GM12878 (cell line): ENCODE measurements around the gene REXO1. TPM values are rescaled to one million over a fixed set of nuclear protein-coding genes. Genes with fewer than 3 reads are reported as not detected.

Experiments used
- ATAC-seq: fragments of 200-7000 bp; cut with Tn5 transposase; 3 replicates; pipeline ENCODE4 v1.9.1; 2020; ENCODE audit warnings: mild to moderate bottlenecking, moderate library complexity
- BruUV-seq: library from RNA; stranded (reverse); fragments of 400-500 nt; replicated peaks from 2 replicates; lab custom pipeline; 2021; lab: Mats Ljungman, UMichigan
- CTCF ChIA-PET: fragments of 300-600 bp; sonication (Branson Sonifier 250); formaldehyde crosslinking; extraction: SDS; loops from one replicate; lab custom pipeline; 2021; ENCODE audit warnings: inconsistent platforms; lab: Yijun Ruan, JAX
- POLR2A ChIA-PET: fragments of 350-600 bp; formaldehyde crosslinking; extraction: SDS; loops from one replicate; lab custom pipeline; 2021; ENCODE audit warnings: inconsistent platforms; lab: Charles Lee
- RAD21 ChIA-PET: fragments of 300-600 bp; sonication (Branson Sonifier 250); formaldehyde crosslinking; loops from one replicate; lab custom pipeline; 2023; ENCODE audit warnings: antibody characterized with exemption; ENCODE audit not compliant: unreplicated experiment; lab: Charles Lee
- SMC1A ChIA-PET: fragments of 300-600 bp; sonication (Branson Sonifier 250); formaldehyde crosslinking; loops from one replicate; lab custom pipeline; 2023; ENCODE audit not compliant: unreplicated experiment, uncharacterized antibody; lab: Charles Lee
- DNase-seq: peaks from one replicate; pipeline ENCODE4 v3.0.0-alpha.2; 2011; ENCODE audit warnings: low read depth, low spot score
- FAIRE-seq: peaks from 3 replicates; lab custom pipeline; 2011; peaks lifted over from hg19 to GRCh38; lab: Jason Lieb, UNC
- H2AFZ ChIP-seq: 2 replicates; pipeline ENCODE4 v1.6.0; 2011; ENCODE audit warnings: low read depth, low read length, control low read depth; ENCODE audit not compliant: control insufficient read depth
- H3K27ac ChIP-seq: 2 replicates; pipeline ENCODE4 v1.5.1; 2011; ENCODE audit warnings: control low read depth; ENCODE audit not compliant: control insufficient read depth, insufficient read depth
- H3K27me3 ChIP-seq, 2 experiments: replicated peaks in 1 of 2; 2 replicates each; pipeline versions ENCODE4 v1.6.0 to v1.6.1; 2011; ENCODE audit warnings: low read length in 1 of 2; ENCODE audit not compliant: control insufficient read depth in 2 of 2, insufficient read depth in 2 of 2
- H3K36me3 ChIP-seq, 2 experiments: 2 replicates each; pipeline ENCODE4 v1.5.1; 2011; ENCODE audit warnings: low read length in 1 of 2; ENCODE audit not compliant: control insufficient read depth in 2 of 2, insufficient read depth in 2 of 2
- H3K4me1 ChIP-seq: 2 replicates; pipeline ENCODE4 v1.6.1; 2011; ENCODE audit warnings: mild to moderate bottlenecking, low read length, moderate library complexity, mixed read lengths; ENCODE audit not compliant: control insufficient read depth, insufficient read depth
- H3K4me2 ChIP-seq: 2 replicates; pipeline ENCODE4 v1.6.0; 2011; ENCODE audit warnings: control low read depth; ENCODE audit not compliant: control insufficient read depth, insufficient read depth
- H3K4me3 ChIP-seq: fragments of 200-600 bp; sonication (generic); 2 replicates; pipeline ENCODE4 v1.5.1; 2016
- H3K79me2 ChIP-seq: 2 replicates; pipeline ENCODE4 v1.6.0; 2011; ENCODE audit warnings: low read length; ENCODE audit not compliant: control insufficient read depth, insufficient read depth
- H3K9ac ChIP-seq: 2 replicates; pipeline ENCODE4 v1.8.0; 2011; ENCODE audit warnings: low read length, control low read depth, mixed read lengths; ENCODE audit not compliant: control insufficient read depth, insufficient read depth
- H3K9me3 ChIP-seq: replicated peaks from 3 replicates; pipeline ENCODE4 v1.5.1; 2011; ENCODE audit warnings: mild to moderate bottlenecking, low read length; ENCODE audit not compliant: control insufficient read depth, insufficient read depth
- H4K20me1 ChIP-seq: 2 replicates; pipeline ENCODE4 v1.6.0; 2011; ENCODE audit not compliant: control insufficient read depth, insufficient read depth
- BACH1 ChIP-seq: fragments of 450-650 bp; IDR thresholded peaks from 2 replicates; pipeline ENCODE4 v1.6.1; 2017; ENCODE audit warnings: mild to moderate bottlenecking, borderline replicate concordance
- CBX3 ChIP-seq: fragments of 200-600 bp; sonication (generic); IDR thresholded peaks from 2 replicates; pipeline ENCODE4 v1.6.1; 2016; ENCODE audit warnings: low read depth, borderline replicate concordance
- CBX5 ChIP-seq: sonication (generic); IDR thresholded peaks from 2 replicates; pipeline ENCODE4 v1.6.1; 2016; ENCODE audit warnings: low read depth, moderate library complexity, mild to moderate bottlenecking, inconsistent platforms
- CHD2 ChIP-seq: IDR thresholded peaks from 2 replicates; pipeline ENCODE4 v1.6.1; 2011; ENCODE audit warnings: low read depth, low read length, improper control_type of control experiment, borderline replicate concordance
- E4F1 ChIP-seq: fragments of 450-650 bp; IDR thresholded peaks from 2 replicates; pipeline ENCODE4 v1.6.1; 2018; ENCODE audit warnings: borderline replicate concordance, mild to moderate bottlenecking; ENCODE audit not compliant: partially characterized antibody
- HDAC6 ChIP-seq: fragments of 200-600 bp; sonication (generic); IDR thresholded peaks from one replicate; pipeline ENCODE4 v1.8.0; 2017; ENCODE audit warnings: antibody characterized with exemption; ENCODE audit not compliant: unreplicated experiment
- IKZF1 ChIP-seq: fragments of 450-650 bp; conservative IDR thresholded peaks from 2 replicates; pipeline ENCODE4 v1.6.1; 2017; ENCODE audit warnings: antibody characterized with exemption, mild to moderate bottlenecking
- JUND ChIP-seq: IDR thresholded peaks from 2 replicates; pipeline ENCODE4 v1.6.1; 2012; ENCODE audit warnings: low read depth, mild to moderate bottlenecking, low read length, improper control_type of control experiment, moderate library complexity
- KAT2A ChIP-seq: conservative IDR thresholded peaks from 2 replicates; pipeline ENCODE4 v1.6.1; 2011; ENCODE audit warnings: low read depth, low read length; ENCODE audit not compliant: control insufficient read depth
- PAX8 ChIP-seq: fragments of 450-650 bp; IDR thresholded peaks from 2 replicates; pipeline ENCODE4 v1.6.1; 2017; ENCODE audit warnings: mild to moderate bottlenecking, moderate library complexity
- POLR2AphosphoS5 ChIP-seq: IDR thresholded peaks from 2 replicates; pipeline ENCODE4 v1.6.1; 2011; ENCODE audit warnings: mild to moderate bottlenecking, low read length, inconsistent platforms
- RELA ChIP-seq: fragments of 450-650 bp; IDR thresholded peaks from 2 replicates; pipeline ENCODE4 v1.8.0; 2014; ENCODE audit warnings: borderline replicate concordance; ENCODE audit not compliant: partially characterized antibody
- TAF1 ChIP-seq: IDR thresholded peaks from 2 replicates; pipeline ENCODE4 v1.6.1; 2011; ENCODE audit warnings: mild to moderate bottlenecking, low read depth, low read length, borderline replicate concordance
- TBL1XR1 ChIP-seq: IDR thresholded peaks from 2 replicates; pipeline ENCODE4 v1.6.1; 2012; ENCODE audit warnings: low read depth, low read length, improper control_type of control experiment
- ZBED1 ChIP-seq: IDR thresholded peaks from 2 replicates; pipeline ENCODE4 v1.6.1; 2016; ENCODE audit warnings: borderline replicate concordance
- ZNF24 ChIP-seq: fragments of 450-650 bp; IDR thresholded peaks from 2 replicates; pipeline ENCODE4 v1.6.1; 2017; ENCODE audit warnings: antibody characterized with exemption, mild to moderate bottlenecking
- WGBS: methylation state at CpG from one replicate; pipeline ENCODE4 v1.1.6; 2016; ENCODE audit warnings: low lambda C conversion rate; ENCODE audit not compliant: insufficient replicate concordance, insufficient coverage; ENCODE audit errors: missing lambda C conversion rate; 5-methylcytosine and 5-hydroxymethylcytosine counted together
- in situ Hi-C: fragments of 300-500 bp; cut with MboI; formaldehyde crosslinking; loops from 9 replicates; pipeline ENCODE4 v1.14.3; 2018; ENCODE audit warnings: mixed read lengths
- intact Hi-C: fragments of 100-400 bp; cut with micrococcal nuclease; formaldehyde crosslinking; loops from one replicate; pipeline ENCODE4 v1.14.2; 2022; ENCODE audit not compliant: unreplicated experiment
- polyA plus RNA-seq, 11 experiments: library from polyadenylated mRNA; depleted of rRNA in 4 of 11; unstranded in 6 of 11; stranded (reverse) in 5 of 11; fragments of >200 nt; fragmentation: Nextera tagmentation in 4 of 11; fragmentation: Illumina TruSeq in 1 of 11; extraction: Ambion mirVana in 4 of 11; extraction: Trizol in 1 of 11; gene quantifications; 1 replicate in 1 of 11; 2 replicates in 10 of 11; pipeline versions ENCODE4 v1.2.1 to v1.2.3, GENCODE V29; 2011 to 2016; ENCODE audit warnings: inconsistent platforms in 2 of 11, missing spikeins in 2 of 11, low read depth in 1 of 11
- total RNA-seq, 4 experiments: library from RNA; depleted of rRNA in 3 of 4; stranded (reverse); fragments of >200 nt in 3 of 4; fragmentation: Illumina TruSeq in 1 of 4; extraction: Trizol in 1 of 4; gene quantifications; 2 replicates each; pipeline versions ENCODE4 v1.2.1 to v1.2.3, GENCODE V29; 2013 to 2021

The REXO1 gene
- total and polyA plus RNA-seq, 10 of the 15 experiments (the other 5 are each of a cell fraction or from before 2014, with no cell fraction given): 0.03 to 45.2 (median 8.4) TPM

DNA sequence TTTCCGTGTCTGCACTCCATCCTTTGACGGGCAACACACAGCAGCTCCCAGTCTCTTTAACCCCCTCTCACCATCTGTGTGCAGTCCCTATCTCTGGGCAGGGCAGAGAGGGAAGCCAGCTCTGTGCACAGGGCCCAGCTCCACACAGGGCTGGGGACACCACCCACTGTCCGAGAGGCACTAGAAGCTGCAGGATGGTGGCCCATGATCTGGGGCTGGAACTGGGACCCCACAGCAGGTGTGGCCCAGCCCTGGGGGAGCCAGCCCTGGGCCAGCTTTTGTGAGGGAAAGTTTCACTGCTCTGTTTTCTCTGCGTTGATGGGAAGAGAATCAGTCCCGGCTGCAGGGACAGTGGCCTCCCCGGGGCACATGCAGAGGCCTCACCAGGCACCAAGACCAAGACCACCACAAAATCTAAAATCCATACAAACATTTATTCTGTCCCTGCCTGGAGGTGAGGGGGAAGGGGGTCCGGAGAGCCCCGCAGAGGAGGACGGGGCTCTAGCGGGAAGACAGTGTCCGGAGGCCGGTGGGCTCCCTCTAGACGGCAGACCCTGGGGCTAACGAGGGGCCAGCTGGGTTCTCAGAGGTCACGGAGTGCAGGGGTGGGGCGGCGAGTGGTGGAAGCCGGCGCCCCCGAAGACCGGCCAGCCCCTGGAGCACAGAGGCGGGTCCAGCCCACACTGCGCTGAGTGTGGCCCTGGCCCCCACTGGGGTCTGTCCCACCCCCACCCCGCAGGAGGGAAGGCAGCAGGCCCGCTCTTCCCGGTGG, 33.3 kb downstream of the REXO1 start:
- no peak overlapping the region for H3K9ac ChIP-seq

GRCh38 chr19:1814391-1814790, 33.9 kb downstream of the REXO1 start:
- BruUV-seq: no TSS peak
- Histone ChIP-seq H3K4me3 (no peak overlapping the region), H3K27me3 (no peaks in the 10 kb centered on the region), H3K4me2 (no peak overlapping the region), H3K4me1 (peaks cover 3% of the 10 kb centered on the region; the same call in 1 of the 2 replicates), H3K79me2 (no peaks in the 10 kb centered on the region), H3K9me3 (no peaks in the 10 kb centered on the region), H3K36me3 (peaks cover 0 to 24% of the 10 kb centered on the region in 2 experiments; a peak in 2 of 4 replicates), H3K27ac (no peak overlapping the region), H2AFZ (no peak overlapping the region), H3K9ac (no peak overlapping the region), H4K20me1 (no peaks in the 10 kb centered on the region)
- ChIA-PET RAD21 (no interaction called here), CTCF (interaction anchor here (0.6 to 1.4 kb wide), 6 partner anchors 11 to 268 kb away, joined by 3 to 8 read pairs (median 3); no protein-coding TSS in a partner anchor), POLR2A (no interaction called here), SMC1A (no interaction called here)
- DNase-seq: no peak
- WGBS: 80% methylated on average over 9 of the region's 10 CpGs
- intact Hi-C loops (no loop called here), in situ Hi-C loops (no loop called here)
- ATAC-seq: no peak
- FAIRE-seq: no peak
- TF ChIP-seq CBX3 (no peak), ZNF24 (no peak), TBL1XR1 (no peak), POLR2AphosphoS5 (no peak), RELA (no peak), CHD2 (no peak), E4F1 (no peak), IKZF1 (no peak), HDAC6 (no peak), PAX8 (no peak), BACH1 (no peak)

More for the DNA sequence above, 33.3 kb downstream of the REXO1 start:
- TF ChIP-seq TAF1 (no peak), PAX8 (no peak), KAT2A (no peak), ZBED1 (no peak), JUND (no peak), CBX5 (no peak), CBX3 (no peak)
- Histone ChIP-seq H3K4me1 (peaks cover 3% of the 10 kb centered on the region; the same call in 1 of the 2 replicates), H3K79me2 (no peaks in the 10 kb centered on the region), H3K4me3 (no peak overlapping the region), H3K36me3 (peaks cover under 1 to 28% of the 10 kb centered on the region in 2 experiments; a peak in 3 of 4 replicates), H3K9me3 (no peaks in the 10 kb centered on the region), H2AFZ (no peak overlapping the region), H3K27ac (no peak overlapping the region), H3K27me3 (no peaks in the 10 kb centered on the region), H3K4me2 (no peak overlapping the region), H4K20me1 (no peaks in the 10 kb centered on the region)
- ChIA-PET SMC1A (no interaction called here), POLR2A (interaction anchor here (0.6 kb wide), 1 partner anchor 14 kb away, joined by 3 read pairs; no protein-coding TSS in a partner anchor), CTCF (interaction anchor here (1.1 to 1.4 kb wide), 4 partner anchors 11 to 268 kb away, joined by 3 to 8 read pairs (median 3); no protein-coding TSS in a partner anchor), RAD21 (no interaction called here)
- 93% methylated on average over 26 of the region's 26 CpGs for WGBS
- BruUV-seq: no TSS peak
- intact Hi-C loops: no loop called here
- DNase-seq (no peak), FAIRE-seq (no peak), ATAC-seq (no peak)
- in situ Hi-C loops: no loop called here
